Esophagus squamous epithelium (tissue), 5 donors: ENCODE results near the gene XKR8. TPM values are rescaled to one million over a fixed set of nuclear protein-coding genes. Genes with fewer than 3 reads are reported as not detected.

Experiments used
- DNase-seq: peaks from one replicate; lab custom pipeline; 2025; lab: John Stamatoyannopoulos, UW
- H3K27ac ChIP-seq, 4 donors: fragments of 200-600 bp; sonication (generic); one replicate each; pipeline ENCODE4 v1.5.1; 2016 to 2019; ENCODE audit warnings: mild to moderate bottlenecking in 1 of 4
- H3K27me3 ChIP-seq, 4 donors: fragments of 200-600 bp; sonication (generic); 1 replicate in 3 of 4; 2 replicates in 1 of 4; pipeline versions ENCODE4 v1.5.1 to v1.6.0; 2017 to 2021; ENCODE audit warnings: antibody characterized with exemption in 1 of 4
- H3K36me3 ChIP-seq, 3 donors: fragments of 200-600 bp; sonication (generic); one replicate each; pipeline ENCODE4 v1.5.1; 2016 to 2019
- H3K4me1 ChIP-seq, 3 donors: fragments of 200-600 bp; sonication (generic); one replicate each; pipeline ENCODE4 v1.5.1; 2017 to 2019
- H3K4me3 ChIP-seq, 4 donors: fragments of 200-600 bp; sonication (generic); 1 replicate in 3 of 4; 2 replicates in 1 of 4; pipeline ENCODE4 v1.5.1; 2016 to 2019; ENCODE audit warnings: mild to moderate bottlenecking in 2 of 4, moderate library complexity in 1 of 4
- H3K9me3 ChIP-seq, 3 donors: fragments of 200-600 bp; sonication (generic); one replicate each; pipeline ENCODE4 v1.5.1; 2016 to 2019
- CTCF ChIP-seq, 6 experiments: fragments of 450-650 bp in 4 of 6; fragments of 200-600 bp in 2 of 6; sonication (generic) in 2 of 6; IDR thresholded peaks; one replicate each; pipeline ENCODE4 v1.5.1; 2016 to 2019; ENCODE audit warnings: antibody characterized with exemption in 6 of 6, mild to moderate bottlenecking in 4 of 6, moderate library complexity in 4 of 6
- POLR2A ChIP-seq, 4 donors: fragments of 450-650 bp; IDR thresholded peaks; one replicate each; pipeline ENCODE4 v1.6.1; 2017; ENCODE audit warnings: antibody characterized with exemption in 4 of 4, mild to moderate bottlenecking in 4 of 4, moderate library complexity in 3 of 4
- whole genome bisulfite sequencing, 2 donors: methylation state at CpG; one replicate each; pipeline ENCODE4 v1.1.5; 2018; 5-methylcytosine and 5-hydroxymethylcytosine counted together
- intact Hi-C: fragments of 100-400 bp; cut with DNase I; formaldehyde crosslinking; loops from one replicate; pipeline ENCODE4 v1.15.0; 2022
- total RNA-seq, 4 donors: library from RNA; depleted of rRNA; stranded (reverse); fragments of >200 nt; gene quantifications; one replicate each; pipeline ENCODE4 v1.1.0, GENCODE V29; 2016
- donor health status: DM: yes; HTN: yes; CAD: no.

XKR8 gene
- total RNA-seq, 4 donors from 2014 or later = 2.9 to 6.2 (median 4.3) TPM

DNA sequence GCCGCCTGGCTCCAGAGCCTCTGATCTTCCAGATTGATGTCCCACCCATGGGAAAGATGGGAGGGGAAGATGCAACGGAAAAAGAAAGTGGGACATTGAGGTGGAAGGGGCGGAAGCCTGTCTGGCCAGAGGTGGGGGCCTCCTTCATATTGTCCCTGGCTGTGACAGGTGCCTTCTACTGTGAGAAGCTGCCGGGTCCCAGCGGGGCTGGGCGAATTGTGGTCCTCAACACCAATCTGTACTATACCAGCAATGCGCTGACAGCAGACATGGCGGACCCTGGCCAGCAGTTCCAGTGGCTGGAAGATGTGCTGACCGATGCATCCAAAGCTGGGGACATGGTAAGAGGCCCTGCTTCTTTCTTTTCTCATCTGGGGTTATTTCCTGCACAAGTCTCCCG is 5.6 kb upstream of the XKR8 start:
- TF ChIP-seq POLR2A (IDR thresholded peaks at IDR 0.05) = no peak
- no peak for TF ChIP-seq CTCF (IDR thresholded peaks at IDR 0.05)
- peaks cover 0 to 6% (median 3%) of the 10 kb centered on the region in 3 donors for H3K4me1 ChIP-seq
- intact Hi-C loops = no loop called here
- H3K27me3 ChIP-seq = no peaks in the 10 kb centered on the region
- H3K9me3 ChIP-seq = no peaks in the 10 kb centered on the region
- no peaks in the 10 kb centered on the region for H3K36me3 ChIP-seq
- no peak overlapping the region for H3K4me3 ChIP-seq
- WGBS, 2 donors = 91 to 96% methylated on average over 9 to 10 of the region's 10 CpGs
- no peak for DNase-seq
- no peak overlapping the region for H3K27ac ChIP-seq

DNA sequence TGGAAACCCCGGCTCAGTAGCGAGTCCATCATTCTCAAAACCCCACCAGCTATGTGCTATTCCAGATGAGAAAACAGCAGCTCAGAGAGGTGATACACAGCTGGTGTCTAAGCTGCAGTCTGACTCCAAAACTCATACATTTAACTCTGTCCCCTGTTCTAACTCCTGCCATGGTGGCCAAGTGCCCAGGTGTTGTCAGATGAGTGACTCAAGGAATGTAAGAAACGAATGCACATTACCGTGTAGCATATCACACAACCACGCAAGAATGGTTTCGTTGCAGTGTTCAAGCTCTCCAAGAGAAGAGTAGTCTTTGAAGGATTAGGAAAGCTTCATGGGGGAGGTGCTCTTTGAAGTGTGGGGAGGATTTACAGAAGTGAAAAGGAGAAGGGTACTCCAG is 4.7 kb upstream of the XKR8 start:
- intact Hi-C loops = no loop called here
- Histone ChIP-seq H3K27me3 (no peaks in the 10 kb centered on the region), H3K9me3 (no peaks in the 10 kb centered on the region), H3K4me3 (no peak overlapping the region), H3K4me1 (peaks cover under 1 to 9% (median 4%) of the 10 kb centered on the region in 3 donors), H3K27ac (no peak overlapping the region), H3K36me3 (no peaks in the 10 kb centered on the region)
- TF ChIP-seq CTCF (IDR thresholded peaks at IDR 0.05) (no peak), POLR2A (IDR thresholded peaks at IDR 0.05) (no peak)
- DNase-seq = no peak
- 58 to 75% methylated on average over 4 to 5 of the region's 6 CpGs for WGBS, 2 donors

DNA sequence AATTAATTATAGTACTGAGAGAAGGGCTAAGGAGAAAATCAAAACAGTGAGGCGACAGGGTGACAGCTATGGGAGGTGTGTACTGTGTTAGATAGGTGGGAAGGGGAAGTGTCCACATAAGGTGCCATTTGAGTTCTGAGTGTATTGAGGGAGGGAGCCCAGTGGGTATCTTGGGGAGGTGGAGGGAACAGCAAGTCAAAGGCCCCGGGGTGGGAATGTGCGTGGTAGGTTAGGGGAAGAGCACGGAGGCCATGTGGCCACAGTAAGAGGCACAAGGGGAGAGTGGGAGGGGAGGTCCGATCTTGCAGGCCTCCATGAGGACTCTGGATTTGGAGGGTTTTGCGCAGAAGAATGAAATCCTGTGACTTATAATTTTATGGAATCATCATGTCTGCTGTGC is 3.0 kb upstream of the XKR8 start:
- WGBS, 2 donors = 88% methylated on average over 6 of the region's 6 CpGs
- H3K4me3 ChIP-seq = no peak overlapping the region
- H3K27me3 ChIP-seq = no peaks in the 10 kb centered on the region
- no peak overlapping the region for H3K27ac ChIP-seq
- intact Hi-C loops = no loop called here
- H3K36me3 ChIP-seq = no peaks in the 10 kb centered on the region
- DNase-seq = no peak
- H3K9me3 ChIP-seq = no peaks in the 10 kb centered on the region
- no peak for TF ChIP-seq POLR2A (IDR thresholded peaks at IDR 0.05)
- no peak for TF ChIP-seq CTCF (IDR thresholded peaks at IDR 0.05)
- peaks cover 16 to 26% (median 20%) of the 10 kb centered on the region in 3 donors for H3K4me1 ChIP-seq

DNA sequence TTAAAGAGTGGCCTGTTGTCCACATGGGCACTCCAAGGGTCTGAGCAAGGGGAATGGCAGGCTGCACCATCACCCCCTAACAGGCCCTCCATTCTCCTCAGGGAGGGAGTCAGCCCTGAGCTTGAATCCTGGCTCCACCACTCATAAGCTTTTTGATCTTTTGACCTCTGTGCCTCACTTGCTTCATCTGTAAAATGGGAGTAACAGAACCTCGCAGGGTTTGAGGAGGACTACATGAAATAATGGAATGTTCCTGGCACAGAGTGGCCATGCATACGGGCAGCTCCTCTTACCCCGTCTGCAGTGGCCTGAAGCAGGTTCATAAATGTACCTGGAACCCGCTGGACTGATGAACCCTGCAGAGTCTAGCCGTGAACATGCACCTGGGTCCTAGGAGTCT is 2.1 kb upstream of the XKR8 start:
- H3K36me3 ChIP-seq = no peaks in the 10 kb centered on the region
- H3K27me3 ChIP-seq = no peaks in the 10 kb centered on the region
- 89 to 94% methylated on average over 5 of the region's 5 CpGs for WGBS, 2 donors
- no peak for DNase-seq
- peaks cover 16 to 31% (median 21%) of the 10 kb centered on the region in 3 donors for H3K4me1 ChIP-seq
- H3K4me3 ChIP-seq = no peak overlapping the region
- H3K27ac ChIP-seq = no peak overlapping the region
- TF ChIP-seq POLR2A (IDR thresholded peaks at IDR 0.05) = no peak
- TF ChIP-seq CTCF (IDR thresholded peaks at IDR 0.05) = no peak
- H3K9me3 ChIP-seq = no peaks in the 10 kb centered on the region
- intact Hi-C loops = no loop called here

GRCh38 chr1:27958513-27958912 is 1.3 kb upstream of the XKR8 start:
- Histone ChIP-seq H3K27me3 (no peaks in the 10 kb centered on the region), H3K4me1 (peaks cover 16 to 31% (median 21%) of the 10 kb centered on the region in 3 donors), H3K27ac (no peak overlapping the region), H3K4me3 (no peak overlapping the region), H3K9me3 (no peaks in the 10 kb centered on the region), H3K36me3 (peaks cover 0 to 6% (median 0%) of the 10 kb centered on the region in 3 donors)
- no peak for TF ChIP-seq POLR2A (IDR thresholded peaks at IDR 0.05)
- no peak for TF ChIP-seq CTCF (IDR thresholded peaks at IDR 0.05)
- no peak for DNase-seq
- WGBS, 2 donors = 81 to 98% methylated on average over 7 to 19 of the region's 26 CpGs
- intact Hi-C loops = no loop called here
